Astrocyte (in vitro differentiated cells and primary cell): ENCODE results near the gene TCEANC.

Experiments
- EZH2 ChIP-seq: IDR thresholded peaks from 2 replicates; pipeline ENCODE4 v1.6.1; 2012; ENCODE audit warnings: mild to moderate bottlenecking, low read length, inconsistent platforms; ENCODE audit not compliant: insufficient read depth
- TF ChIP-seq, protein P1 (sequence below): IDR thresholded peaks from 2 replicates; pipeline ENCODE4 v1.5.1; 2011; ENCODE audit warnings: low read depth, mild to moderate bottlenecking, inconsistent platforms, low read length, moderate library complexity; ENCODE audit not compliant: insufficient read depth

DNA sequence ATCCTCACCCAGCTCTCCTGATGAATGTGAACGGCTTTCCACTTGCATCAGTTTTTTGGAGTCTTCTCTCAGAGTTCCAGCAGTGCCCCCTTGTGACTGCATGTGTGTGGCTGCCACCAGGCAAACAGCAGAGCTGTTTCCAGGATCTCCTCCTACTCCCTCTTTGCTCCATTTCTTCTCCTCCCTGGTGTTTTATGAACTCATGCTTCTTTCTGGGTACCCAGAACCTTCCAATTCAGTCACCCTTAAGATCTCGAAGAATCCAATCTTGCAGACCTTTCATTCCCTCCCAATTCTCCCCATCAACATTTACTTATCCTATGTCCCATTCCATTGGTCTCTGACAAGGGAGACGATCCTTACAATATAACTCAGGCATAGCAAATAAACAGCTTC lies 6.8 kb upstream of the TCEANC start:
- TF ChIP-seq, protein P1, sequence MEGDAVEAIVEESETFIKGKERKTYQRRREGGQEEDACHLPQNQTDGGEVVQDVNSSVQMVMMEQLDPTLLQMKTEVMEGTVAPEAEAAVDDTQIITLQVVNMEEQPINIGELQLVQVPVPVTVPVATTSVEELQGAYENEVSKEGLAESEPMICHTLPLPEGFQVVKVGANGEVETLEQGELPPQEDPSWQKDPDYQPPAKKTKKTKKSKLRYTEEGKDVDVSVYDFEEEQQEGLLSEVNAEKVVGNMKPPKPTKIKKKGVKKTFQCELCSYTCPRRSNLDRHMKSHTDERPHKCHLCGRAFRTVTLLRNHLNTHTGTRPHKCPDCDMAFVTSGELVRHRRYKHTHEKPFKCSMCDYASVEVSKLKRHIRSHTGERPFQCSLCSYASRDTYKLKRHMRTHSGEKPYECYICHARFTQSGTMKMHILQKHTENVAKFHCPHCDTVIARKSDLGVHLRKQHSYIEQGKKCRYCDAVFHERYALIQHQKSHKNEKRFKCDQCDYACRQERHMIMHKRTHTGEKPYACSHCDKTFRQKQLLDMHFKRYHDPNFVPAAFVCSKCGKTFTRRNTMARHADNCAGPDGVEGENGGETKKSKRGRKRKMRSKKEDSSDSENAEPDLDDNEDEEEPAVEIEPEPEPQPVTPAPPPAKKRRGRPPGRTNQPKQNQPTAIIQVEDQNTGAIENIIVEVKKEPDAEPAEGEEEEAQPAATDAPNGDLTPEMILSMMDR: peak; percentile 50
- TF ChIP-seq EZH2: no peak
